Ishikawa (cell line): ENCODE results near the gene CGB3.

ENCODE experiments used
- EGR1 ChIP-seq: IDR thresholded peaks from 2 replicates; pipeline ENCODE4 v1.6.1; 2012
- EP300 ChIP-seq: IDR thresholded peaks from 2 replicates; pipeline ENCODE4 v1.6.1; 2012; ENCODE audit warnings: borderline replicate concordance
- FOXM1 ChIP-seq: IDR thresholded peaks from 2 replicates; pipeline ENCODE4 v1.6.1; 2012; ENCODE audit warnings: low read depth, borderline replicate concordance
- MAX ChIP-seq: IDR thresholded peaks from 2 replicates; pipeline ENCODE4 v1.6.1; 2012
- NFIC ChIP-seq: IDR thresholded peaks from 2 replicates; pipeline ENCODE4 v1.6.1; 2012
- REST ChIP-seq: IDR thresholded peaks from 2 replicates; pipeline ENCODE4 v1.6.1; 2012; ENCODE audit warnings: low read depth, mild to moderate bottlenecking
- TAF1 ChIP-seq: IDR thresholded peaks from 2 replicates; pipeline ENCODE4 v1.6.1; 2012; ENCODE audit warnings: low read depth, mild to moderate bottlenecking
- TCF12 ChIP-seq: IDR thresholded peaks from 2 replicates; pipeline ENCODE4 v1.6.1; 2012; ENCODE audit warnings: low read depth
- USF1 ChIP-seq: IDR thresholded peaks from 2 replicates; pipeline ENCODE4 v1.6.1; 2012
- YY1 ChIP-seq: IDR thresholded peaks from 2 replicates; pipeline ENCODE4 v1.6.1; 2012; ENCODE audit warnings: low read depth

GRCh38 chr19:48994035-48994386 lies 30.1 kb downstream of the CGB3 start:
- TF ChIP-seq MAX (no peak), EP300 (no peak), FOXM1 (no peak), EGR1 (no peak), NFIC (no peak), TAF1 (no peak), YY1 (no peak), TCF12 (no peak), REST (no peak), USF1 (no peak)
